LNCaP clone FGC (cell line): ENCODE results near the gene RBPJ.

Experiments used
- DNase-seq: peaks from one replicate; pipeline ENCODE4 v3.0.0-alpha.2; 2011; ENCODE audit warnings: low read depth
- H3K4me3 ChIP-seq: 2 replicates; pipeline ENCODE4 v1.5.1; 2011; ENCODE audit warnings: mild to moderate bottlenecking, low read depth, low read length, control low read depth
- TF ChIP-seq, protein P1 (sequence below): IDR thresholded peaks from 2 replicates; pipeline ENCODE4 v1.5.1; 2012; ENCODE audit warnings: mild to moderate bottlenecking; ENCODE audit not compliant: control insufficient read depth, insufficient read depth; ENCODE audit errors: extremely low read depth

The RBPJ gene

DNA sequence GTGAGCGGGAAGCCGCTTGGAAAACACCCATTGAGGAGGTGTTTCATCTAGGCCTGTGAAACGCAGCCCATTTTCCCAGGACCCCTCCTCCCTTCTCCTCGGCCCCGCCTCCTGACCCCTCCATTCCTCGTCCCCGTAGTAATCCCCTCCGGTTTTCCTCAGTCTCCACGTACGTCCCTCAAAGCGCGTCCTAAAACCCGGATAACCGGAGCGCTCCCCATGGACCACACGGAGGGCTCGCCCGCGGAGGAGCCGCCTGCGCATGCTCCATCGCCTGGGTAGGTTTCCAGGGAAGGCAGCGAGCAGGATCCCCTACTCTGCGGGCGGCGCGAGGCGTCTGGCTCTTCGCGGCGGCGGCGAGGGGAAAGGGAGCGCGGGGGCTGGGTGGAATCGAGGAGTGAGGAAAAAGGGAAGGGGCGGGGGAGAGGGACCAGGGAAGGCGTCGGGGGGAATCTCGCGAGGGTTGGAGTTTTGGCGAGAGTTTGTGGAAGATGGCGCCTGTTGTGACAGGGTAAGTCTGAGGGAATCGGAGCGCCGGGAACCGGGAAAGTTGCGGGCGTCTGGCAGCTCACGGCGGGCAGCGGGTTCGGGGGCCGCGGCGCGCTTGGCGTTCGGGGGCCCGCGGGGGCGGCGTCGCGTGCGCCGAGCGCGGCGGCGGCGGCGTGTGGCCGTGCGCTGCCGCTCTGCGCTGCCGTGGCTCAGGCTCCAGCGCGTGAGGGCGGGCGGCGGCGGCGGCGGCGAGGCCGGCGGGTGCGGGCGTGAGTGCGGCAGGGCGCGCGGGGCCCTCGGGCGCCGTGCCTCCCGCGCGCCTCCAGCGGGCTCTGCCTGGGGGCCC is at the start of gene RBPJ:
RBPJ (plus strand) TSS at position 477 of the 835 bp plus-strand sequence; CDS start at position 492, 15 bp downstream.
- H3K4me3 ChIP-seq: peak within 1 kb of the TSS; percentile 88
- TF ChIP-seq, protein P1, sequence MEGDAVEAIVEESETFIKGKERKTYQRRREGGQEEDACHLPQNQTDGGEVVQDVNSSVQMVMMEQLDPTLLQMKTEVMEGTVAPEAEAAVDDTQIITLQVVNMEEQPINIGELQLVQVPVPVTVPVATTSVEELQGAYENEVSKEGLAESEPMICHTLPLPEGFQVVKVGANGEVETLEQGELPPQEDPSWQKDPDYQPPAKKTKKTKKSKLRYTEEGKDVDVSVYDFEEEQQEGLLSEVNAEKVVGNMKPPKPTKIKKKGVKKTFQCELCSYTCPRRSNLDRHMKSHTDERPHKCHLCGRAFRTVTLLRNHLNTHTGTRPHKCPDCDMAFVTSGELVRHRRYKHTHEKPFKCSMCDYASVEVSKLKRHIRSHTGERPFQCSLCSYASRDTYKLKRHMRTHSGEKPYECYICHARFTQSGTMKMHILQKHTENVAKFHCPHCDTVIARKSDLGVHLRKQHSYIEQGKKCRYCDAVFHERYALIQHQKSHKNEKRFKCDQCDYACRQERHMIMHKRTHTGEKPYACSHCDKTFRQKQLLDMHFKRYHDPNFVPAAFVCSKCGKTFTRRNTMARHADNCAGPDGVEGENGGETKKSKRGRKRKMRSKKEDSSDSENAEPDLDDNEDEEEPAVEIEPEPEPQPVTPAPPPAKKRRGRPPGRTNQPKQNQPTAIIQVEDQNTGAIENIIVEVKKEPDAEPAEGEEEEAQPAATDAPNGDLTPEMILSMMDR: no peak
- peak; percentile 94 for DNase-seq

- no peak overlapping the region for H3K4me3 ChIP-seq
Measured at GRCh38 chr4:26271703-26272102, 49.1 kb upstream of the RBPJ start.

GRCh38 chr4:26272654-26273615 is 47.9 kb upstream of the RBPJ start:
- no peak for DNase-seq
- no peak overlapping the region for H3K4me3 ChIP-seq
- TF ChIP-seq, protein P1: no peak

More at GRCh38 chr4:26271703-26272102, 49.1 kb upstream of the RBPJ start:
- no peak for DNase-seq
- TF ChIP-seq, protein P1: no peak

- H3K4me3 ChIP-seq: no peak overlapping the region
Measured at GRCh38 chr4:26273616-26273980, 47.2 kb upstream of the RBPJ start.

DNA sequence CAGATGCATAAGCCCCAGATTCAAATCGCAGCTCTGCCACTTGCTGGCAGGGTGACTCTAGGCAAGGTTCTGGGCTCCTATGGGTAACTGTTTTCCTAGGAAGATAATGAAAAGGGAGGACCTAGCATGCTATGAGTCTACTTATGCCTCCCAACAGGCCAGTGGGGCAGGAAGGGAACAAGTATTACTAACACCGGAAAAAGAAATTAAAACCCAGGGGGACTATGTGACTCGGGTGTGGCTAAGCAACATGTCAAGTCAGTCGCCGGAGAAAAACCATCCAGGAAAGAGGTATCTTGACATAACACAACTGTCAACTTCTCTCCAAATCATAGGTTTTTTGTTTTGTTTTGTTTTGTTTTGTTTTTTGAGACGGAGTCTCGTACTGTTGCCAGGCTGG is 45.5 kb upstream of the RBPJ start:
- TF ChIP-seq, protein P1: no peak
- no peak for DNase-seq
- no peak overlapping the region for H3K4me3 ChIP-seq

More at GRCh38 chr4:26273616-26273980, 47.2 kb upstream of the RBPJ start:
- DNase-seq: no peak
- TF ChIP-seq, protein P1: no peak

- TF ChIP-seq, protein P1: no peak
- H3K4me3 ChIP-seq: no peak overlapping the region
- DNase-seq: no peak
Measured at GRCh38 chr4:26279446-26279845, 41.4 kb upstream of the RBPJ start.
